GM12801 (cell line): ENCODE measurements around the gene TSSC4.

Experiments used
- CTCF ChIP-seq: IDR thresholded peaks from one replicate; pipeline ENCODE4 v1.5.1; 2011; ENCODE audit warnings: control low read depth; ENCODE audit not compliant: insufficient read length; ENCODE audit errors: extremely low read depth

TSSC4 gene

GRCh38 chr11:2432628-2433071, 32.1 kb downstream of the TSSC4 start:
- no peak for TF ChIP-seq CTCF

- TF ChIP-seq CTCF = no peak
Observed at GRCh38 chr11:2433106-2433925, 32.8 kb downstream of the TSSC4 start.

- no peak for TF ChIP-seq CTCF
Observed at GRCh38 chr11:2434008-2434407, 33.5 kb downstream of the TSSC4 start.

GRCh38 chr11:2434506-2435255, 34.1 kb downstream of the TSSC4 start:
- TF ChIP-seq CTCF = no peak

- TF ChIP-seq CTCF = no peak
Observed at GRCh38 chr11:2435288-2436012, 34.9 kb downstream of the TSSC4 start.

- no peak for TF ChIP-seq CTCF
Observed at GRCh38 chr11:2436013-2436520, 35.5 kb downstream of the TSSC4 start.

GRCh38 chr11:2436521-2437031, 36.0 kb downstream of the TSSC4 start:
- no peak for TF ChIP-seq CTCF
